ENCODE results near the gene OBP2B.

Gene OBP2B

DNA sequence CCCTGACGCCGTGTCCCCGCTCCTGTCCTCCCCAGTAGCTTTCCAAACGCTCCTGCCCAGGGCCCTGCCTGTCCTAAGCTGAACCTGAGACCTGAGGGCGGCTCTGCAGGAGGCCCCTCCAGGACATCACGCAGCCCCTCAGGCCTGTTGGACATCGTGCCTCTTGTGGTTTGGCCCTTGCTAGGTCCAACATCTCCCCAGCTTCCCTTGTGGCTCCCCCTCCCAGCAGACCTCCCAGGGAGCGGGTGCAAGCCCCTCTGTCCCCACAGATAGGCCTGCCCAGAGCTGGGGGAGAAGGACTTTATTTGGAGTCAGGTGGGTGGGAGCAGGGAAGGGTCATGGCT lies 4.1 kb downstream of the OBP2B start:
- Histone ChIP-seq H3K36me3 (ENCODE audit: control insufficient read depth in 4 of 4, insufficient read depth in 4 of 4, low read length in 3 of 4) (no peaks in the 10 kb centered on the region), H3K27ac (ENCODE audit: insufficient read depth in 1 of 2, low read depth in 1 of 2, low read length in 2 of 2, poor library complexity in 1 of 2, severe bottlenecking in 2 of 2) (no peak overlapping the region), H3K27me3 (replicated peaks in 2 of 5; ENCODE audit: control insufficient read depth in 4 of 5, insufficient read depth in 5 of 5, low read length in 4 of 5) (peaks cover 0 to 6% (median 0%) of the 10 kb centered on the region in 5 experiments), H3K9me3 (ENCODE audit: control extremely low read depth in 1 of 5, control insufficient read depth in 4 of 5, insufficient read depth in 2 of 5, low read depth in 1 of 5, low read length in 4 of 5) (no peaks in the 10 kb centered on the region), H3K4me1 (ENCODE audit: control extremely low read depth in 1 of 4, control insufficient read depth in 4 of 4, insufficient read depth in 4 of 4, low read length in 3 of 4) (peaks cover 0 to 7% (median 5%) of the 10 kb centered on the region in 4 experiments), H3K4me3 (ENCODE audit: control insufficient read depth in 1 of 7, extremely low read depth in 1 of 7, insufficient read depth in 4 of 7, low read depth in 2 of 7, low read length in 6 of 7) (no peak overlapping the region)
- DNase-seq = no peak
- CTCF ChIA-PET = interaction anchor here (1.1 to 1.3 kb wide), 2 partner anchors 17 to 34 kb away, joined by 4 to 5 read pairs; no protein-coding TSS in a partner anchor
- 85% methylated on average over 4 of the region's 8 CpGs for WGBS (ENCODE audit: insufficient coverage)
- POLR2A ChIA-PET = no interaction called here

DNA sequence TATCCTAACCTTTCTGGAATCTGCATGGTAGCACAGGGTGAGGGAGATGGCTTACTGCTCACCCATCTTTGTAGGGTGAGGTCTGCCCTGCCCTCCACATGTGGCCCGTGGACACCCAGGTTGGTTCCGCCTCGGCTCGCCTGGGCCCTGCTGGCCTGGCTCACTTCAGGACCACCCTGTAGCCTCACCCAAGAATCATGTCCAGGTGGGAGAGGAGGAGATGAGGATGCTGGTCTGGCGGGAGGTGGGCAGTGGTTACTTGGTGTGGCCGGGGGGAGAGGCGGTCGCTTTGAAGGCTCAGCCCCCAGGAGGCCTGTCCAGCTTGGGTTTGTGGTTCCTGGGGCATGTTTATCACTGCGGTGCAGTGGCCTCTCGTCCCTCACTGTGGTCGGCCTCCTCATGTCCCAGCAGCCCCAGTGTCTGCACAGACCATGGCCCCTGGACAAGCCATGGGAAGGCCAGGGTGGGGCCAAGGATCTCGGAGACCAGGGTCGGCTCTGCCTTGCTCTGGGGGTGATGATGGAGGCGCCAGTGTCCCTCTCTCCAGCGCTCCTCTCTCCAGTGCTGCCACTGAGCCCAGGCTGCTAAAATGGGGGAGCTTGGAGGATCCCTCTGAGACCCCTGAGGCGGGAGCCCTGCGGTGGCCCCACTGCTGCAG lies 4.6 kb downstream of the OBP2B start:
- H3K36me3 ChIP-seq (ENCODE audit: control insufficient read depth in 4 of 4, insufficient read depth in 4 of 4, low read length in 3 of 4) = no peaks in the 10 kb centered on the region
- H3K4me3 ChIP-seq (ENCODE audit: control insufficient read depth in 1 of 7, extremely low read depth in 1 of 7, insufficient read depth in 4 of 7, low read depth in 2 of 7, low read length in 6 of 7) = no peak overlapping the region
- peaks cover 0 to 6% (median 0%) of the 10 kb centered on the region in 5 experiments for H3K27me3 ChIP-seq (replicated peaks in 2 of 5; ENCODE audit: control insufficient read depth in 4 of 5, insufficient read depth in 5 of 5, low read length in 4 of 5)
- H3K9me3 ChIP-seq (ENCODE audit: control extremely low read depth in 1 of 5, control insufficient read depth in 4 of 5, insufficient read depth in 2 of 5, low read depth in 1 of 5, low read length in 4 of 5) = no peaks in the 10 kb centered on the region
- H3K4me1 ChIP-seq (ENCODE audit: control extremely low read depth in 1 of 4, control insufficient read depth in 4 of 4, insufficient read depth in 4 of 4, low read length in 3 of 4) = peaks cover 0 to 7% (median 7%) of the 10 kb centered on the region in 4 experiments
- no peak overlapping the region for H3K27ac ChIP-seq (ENCODE audit: insufficient read depth in 1 of 2, low read depth in 1 of 2, low read length in 2 of 2, poor library complexity in 1 of 2, severe bottlenecking in 2 of 2)
- DNase-seq = no peak
- 96% methylated on average over 12 of the region's 17 CpGs for WGBS (ENCODE audit: insufficient coverage)
- ChIA-PET CTCF (interaction anchor here (1.3 kb wide), 1 partner anchor 35 kb away, joined by 4 read pairs; no protein-coding TSS in a partner anchor), POLR2A (no interaction called here)

DNA sequence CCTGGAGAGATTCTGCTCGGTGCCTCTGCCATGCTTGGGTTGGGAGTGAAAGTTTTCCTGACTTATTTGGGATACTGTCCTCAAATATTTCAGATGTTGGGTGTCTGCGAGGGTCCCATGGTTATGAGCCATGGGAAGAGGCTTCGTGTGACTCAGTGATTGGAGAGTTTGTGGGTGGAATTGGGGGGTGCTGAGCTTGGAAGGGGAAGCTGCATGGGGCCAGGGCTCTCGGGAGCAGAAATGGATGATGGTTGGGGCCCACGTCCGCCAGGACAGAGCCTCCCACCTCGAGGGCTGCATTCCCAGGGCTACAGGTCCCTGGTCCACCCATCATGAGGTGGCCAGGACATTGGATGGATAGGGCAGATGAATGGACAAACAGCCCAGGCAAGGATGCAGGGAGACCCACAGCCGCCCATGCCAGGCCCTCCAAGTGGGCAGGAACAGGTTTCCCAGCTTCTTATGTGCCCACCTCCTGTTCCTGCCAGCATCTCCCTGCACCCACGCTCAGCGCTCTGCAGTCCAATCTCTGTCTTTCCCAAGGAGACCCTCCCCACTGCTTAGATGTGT lies 5.5 kb downstream of the OBP2B start:
- no peak for DNase-seq
- H3K36me3 ChIP-seq (ENCODE audit: control insufficient read depth in 4 of 4, insufficient read depth in 4 of 4, low read length in 3 of 4) = no peaks in the 10 kb centered on the region
- no peak overlapping the region for H3K27ac ChIP-seq (ENCODE audit: insufficient read depth in 1 of 2, low read depth in 1 of 2, low read length in 2 of 2, poor library complexity in 1 of 2, severe bottlenecking in 2 of 2)
- H3K4me1 ChIP-seq (ENCODE audit: control extremely low read depth in 1 of 4, control insufficient read depth in 4 of 4, insufficient read depth in 4 of 4, low read length in 3 of 4) = peaks cover 0 to 7% (median 7%) of the 10 kb centered on the region in 4 experiments
- peaks cover 0 to 6% (median 0%) of the 10 kb centered on the region in 5 experiments for H3K27me3 ChIP-seq (replicated peaks in 2 of 5; ENCODE audit: control insufficient read depth in 4 of 5, insufficient read depth in 5 of 5, low read length in 4 of 5)
- no peak overlapping the region for H3K4me3 ChIP-seq (ENCODE audit: control insufficient read depth in 1 of 7, extremely low read depth in 1 of 7, insufficient read depth in 4 of 7, low read depth in 2 of 7, low read length in 6 of 7)
- ChIA-PET CTCF (no interaction called here), POLR2A (no interaction called here)
- 88% methylated on average over 10 of the region's 10 CpGs for WGBS (ENCODE audit: insufficient coverage)
- H3K9me3 ChIP-seq (ENCODE audit: control extremely low read depth in 1 of 5, control insufficient read depth in 4 of 5, insufficient read depth in 2 of 5, low read depth in 1 of 5, low read length in 4 of 5) = no peaks in the 10 kb centered on the region

DNA sequence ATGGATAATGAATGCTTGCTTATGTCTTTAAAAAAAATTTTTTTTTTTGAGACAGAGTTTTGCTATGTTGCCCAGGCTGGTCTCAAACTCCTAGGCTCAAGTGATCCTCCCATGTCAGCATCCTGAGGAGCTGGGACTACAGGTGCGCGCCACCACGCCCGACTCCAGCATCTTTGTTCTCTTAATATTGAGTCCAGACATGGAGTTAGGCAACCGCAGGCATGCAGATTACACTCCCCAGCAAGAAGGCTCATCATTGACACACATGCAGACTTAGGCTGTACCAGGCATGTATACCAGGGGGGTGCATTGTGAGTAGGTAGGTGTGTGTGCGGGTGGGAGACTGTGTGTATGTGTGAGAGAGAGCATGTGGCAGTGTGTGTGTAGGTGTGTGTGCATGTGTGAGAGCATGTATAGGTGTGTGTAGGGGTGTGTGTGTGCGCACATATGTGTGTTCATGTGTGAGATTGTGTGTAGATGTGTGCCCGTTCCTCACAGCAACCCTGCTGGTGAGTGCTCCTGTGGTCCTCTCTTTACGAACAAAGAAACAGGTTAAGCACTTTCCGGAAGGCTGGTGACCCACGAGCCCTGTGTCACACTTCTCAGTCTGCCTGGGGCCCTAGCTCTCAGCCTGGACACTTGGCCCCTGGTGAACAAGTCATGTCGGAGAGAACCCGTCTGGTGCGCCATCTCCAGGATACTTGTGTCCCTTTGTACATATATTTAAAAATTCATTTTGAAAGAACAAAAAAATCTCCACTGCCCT lies 6.2 kb downstream of the OBP2B start:
- 96% methylated on average over 9 of the region's 14 CpGs for WGBS (ENCODE audit: insufficient coverage)
- peaks cover 0 to 7% (median 7%) of the 10 kb centered on the region in 4 experiments for H3K4me1 ChIP-seq (ENCODE audit: control extremely low read depth in 1 of 4, control insufficient read depth in 4 of 4, insufficient read depth in 4 of 4, low read length in 3 of 4)
- H3K4me3 ChIP-seq (ENCODE audit: control insufficient read depth in 1 of 7, extremely low read depth in 1 of 7, insufficient read depth in 4 of 7, low read depth in 2 of 7, low read length in 6 of 7) = no peak overlapping the region
- CTCF ChIA-PET = interaction anchor here (0.7 to 1.1 kb wide), 4 partner anchors 10 to 128 kb away, joined by 3 read pairs; no protein-coding TSS in a partner anchor
- no peaks in the 10 kb centered on the region for H3K36me3 ChIP-seq (ENCODE audit: control insufficient read depth in 4 of 4, insufficient read depth in 4 of 4, low read length in 3 of 4)
- POLR2A ChIA-PET = no interaction called here
- DNase-seq = no peak
- peaks cover 0 to 6% (median 0%) of the 10 kb centered on the region in 5 experiments for H3K27me3 ChIP-seq (replicated peaks in 2 of 5; ENCODE audit: control insufficient read depth in 4 of 5, insufficient read depth in 5 of 5, low read length in 4 of 5)
- H3K9me3 ChIP-seq (ENCODE audit: control extremely low read depth in 1 of 5, control insufficient read depth in 4 of 5, insufficient read depth in 2 of 5, low read depth in 1 of 5, low read length in 4 of 5) = no peaks in the 10 kb centered on the region
- H3K27ac ChIP-seq (ENCODE audit: insufficient read depth in 1 of 2, low read depth in 1 of 2, low read length in 2 of 2, poor library complexity in 1 of 2, severe bottlenecking in 2 of 2) = no peak overlapping the region

DNA sequence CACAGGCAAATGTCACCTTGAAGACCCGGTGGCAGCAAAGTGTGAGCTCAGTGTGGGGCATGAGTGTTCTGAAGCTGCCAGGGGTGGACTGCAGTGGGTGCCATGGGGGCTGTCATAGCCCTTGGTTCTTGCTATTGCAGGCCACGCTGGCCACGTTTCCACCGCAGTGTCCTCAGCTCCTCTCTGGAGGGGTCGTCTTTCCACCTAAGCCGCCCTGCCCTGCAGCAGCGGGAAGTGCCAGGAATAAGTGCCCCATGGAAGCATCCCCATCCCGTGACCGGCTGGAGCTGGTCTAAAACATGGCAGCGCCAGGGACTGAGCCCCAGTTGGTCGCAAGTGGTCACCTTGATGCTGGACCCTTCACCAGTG lies 6.9 kb downstream of the OBP2B start:
- no peak overlapping the region for H3K4me3 ChIP-seq (ENCODE audit: control insufficient read depth in 1 of 7, extremely low read depth in 1 of 7, insufficient read depth in 4 of 7, low read depth in 2 of 7, low read length in 6 of 7)
- POLR2A ChIA-PET = no interaction called here
- no peaks in the 10 kb centered on the region for H3K36me3 ChIP-seq (ENCODE audit: control insufficient read depth in 4 of 4, insufficient read depth in 4 of 4, low read length in 3 of 4)
- peaks cover 0 to 6% (median 0%) of the 10 kb centered on the region in 5 experiments for H3K27me3 ChIP-seq (replicated peaks in 2 of 5; ENCODE audit: control insufficient read depth in 4 of 5, insufficient read depth in 5 of 5, low read length in 4 of 5)
- CTCF ChIA-PET = interaction anchor here (1.0 to 1.1 kb wide), 3 partner anchors 11 to 128 kb away, joined by 3 read pairs; no protein-coding TSS in a partner anchor
- H3K9me3 ChIP-seq (ENCODE audit: control extremely low read depth in 1 of 5, control insufficient read depth in 4 of 5, insufficient read depth in 2 of 5, low read depth in 1 of 5, low read length in 4 of 5) = no peaks in the 10 kb centered on the region
- DNase-seq = no peak
- H3K4me1 ChIP-seq (ENCODE audit: control extremely low read depth in 1 of 4, control insufficient read depth in 4 of 4, insufficient read depth in 4 of 4, low read length in 3 of 4) = peaks cover 0 to 7% (median 7%) of the 10 kb centered on the region in 4 experiments
- H3K27ac ChIP-seq (ENCODE audit: insufficient read depth in 1 of 2, low read depth in 1 of 2, low read length in 2 of 2, poor library complexity in 1 of 2, severe bottlenecking in 2 of 2) = no peak overlapping the region
- 98% methylated on average over 10 of the region's 11 CpGs for WGBS (ENCODE audit: insufficient coverage)

DNA sequence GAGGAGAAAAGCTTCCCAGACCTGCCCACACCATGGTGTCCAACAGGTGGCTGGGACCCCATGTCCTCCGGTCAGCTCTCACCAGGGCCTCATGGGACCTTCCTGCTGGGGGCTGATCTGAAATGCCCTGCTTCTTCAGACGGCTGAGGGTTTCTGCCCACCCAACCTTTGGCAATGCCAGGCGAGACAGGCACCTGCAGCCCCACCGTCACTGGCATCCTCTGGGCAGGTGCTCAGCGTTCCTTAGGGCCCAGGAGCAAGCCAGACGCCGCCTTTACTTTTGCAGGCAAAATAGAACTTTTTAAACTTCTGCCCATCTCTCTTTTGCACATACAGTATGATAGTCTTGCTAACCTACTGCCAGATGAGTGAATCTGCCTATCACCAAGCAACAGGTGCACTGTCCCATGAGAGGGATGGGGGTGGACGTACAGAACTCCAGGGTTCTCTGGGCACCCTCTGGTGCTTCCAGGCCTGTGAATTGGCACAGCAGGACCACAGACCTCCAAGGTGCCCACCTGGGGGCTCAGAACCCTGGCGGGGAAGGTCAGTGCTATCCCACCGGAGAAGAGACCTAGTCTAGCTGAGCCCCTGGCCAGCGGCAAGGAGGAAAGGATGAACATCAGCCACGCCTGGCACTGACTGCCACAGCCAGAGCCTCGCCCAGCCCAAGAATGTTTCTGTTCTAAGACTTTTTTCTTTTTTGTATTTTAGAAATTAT lies 7.5 kb downstream of the OBP2B start:
- peaks cover 0 to 7% (median 7%) of the 10 kb centered on the region in 4 experiments for H3K4me1 ChIP-seq (ENCODE audit: control extremely low read depth in 1 of 4, control insufficient read depth in 4 of 4, insufficient read depth in 4 of 4, low read length in 3 of 4)
- ChIA-PET CTCF (interaction anchor here (1.0 to 1.1 kb wide), 3 partner anchors 11 to 129 kb away, joined by 3 read pairs; no protein-coding TSS in a partner anchor), POLR2A (no interaction called here)
- no peak for DNase-seq
- no peaks in the 10 kb centered on the region for H3K36me3 ChIP-seq (ENCODE audit: control insufficient read depth in 4 of 4, insufficient read depth in 4 of 4, low read length in 3 of 4)
- H3K27me3 ChIP-seq (replicated peaks in 2 of 5; ENCODE audit: control insufficient read depth in 4 of 5, insufficient read depth in 5 of 5, low read length in 4 of 5) = peaks cover 0 to 5% (median 2%) of the 10 kb centered on the region in 5 experiments
- no peak overlapping the region for H3K27ac ChIP-seq (ENCODE audit: insufficient read depth in 1 of 2, low read depth in 1 of 2, low read length in 2 of 2, poor library complexity in 1 of 2, severe bottlenecking in 2 of 2)
- no peaks in the 10 kb centered on the region for H3K9me3 ChIP-seq (ENCODE audit: control extremely low read depth in 1 of 5, control insufficient read depth in 4 of 5, insufficient read depth in 2 of 5, low read depth in 1 of 5, low read length in 4 of 5)
- no peak overlapping the region for H3K4me3 ChIP-seq (ENCODE audit: control insufficient read depth in 1 of 7, extremely low read depth in 1 of 7, insufficient read depth in 4 of 7, low read depth in 2 of 7, low read length in 6 of 7)
- 88% methylated on average over 11 of the region's 13 CpGs for WGBS (ENCODE audit: insufficient coverage)
